NOMO-1 treated with dmso at 0.1 percent for 144 hours (cell line): ENCODE data around the gene CLCNKB.
"Not testable (repeated sequence)": the region's sequence is repeated elsewhere in the genome, so short reads cannot be mapped to it uniquely, and the experiment has no call there.

Source experiments
- DNase-seq: peaks from one replicate; lab custom pipeline; 2025; ENCODE audit not compliant: unreplicated experiment; lab: John Stamatoyannopoulos, UW

The CLCNKB gene

GRCh38 chr1:16055613-16056520, 12.3 kb downstream of the CLCNKB start:
- DNase-seq = peak; percentile 25

- DNase-seq = not testable (repeated sequence)
Measured at GRCh38 chr1:16056521-16056912, 12.9 kb downstream of the CLCNKB start.

- not testable (repeated sequence) for DNase-seq
Measured at GRCh38 chr1:16057314-16057915, 13.8 kb downstream of the CLCNKB start.

GRCh38 chr1:16058394-16059120, 15.0 kb downstream of the CLCNKB start:
- DNase-seq = not testable (repeated sequence)

- DNase-seq = no peak
Measured at GRCh38 chr1:16061266-16061665, 17.7 kb downstream of the CLCNKB start.

- DNase-seq = not testable (repeated sequence)
Measured at GRCh38 chr1:16061989-16062686, 18.6 kb downstream of the CLCNKB start.

GRCh38 chr1:16062687-16063075, 19.1 kb downstream of the CLCNKB start:
- DNase-seq = not testable (repeated sequence)

GRCh38 chr1:16063226-16063829, 19.7 kb downstream of the CLCNKB start:
- DNase-seq = no peak

GRCh38 chr1:16063921-16064320, 20.3 kb downstream of the CLCNKB start:
- no peak for DNase-seq

GRCh38 chr1:16064536-16065268, 21.1 kb downstream of the CLCNKB start:
- no peak for DNase-seq

- DNase-seq = no peak
Measured at GRCh38 chr1:16065269-16065576, 21.6 kb downstream of the CLCNKB start.

GRCh38 chr1:16066245-16066644, 22.7 kb downstream of the CLCNKB start:
- DNase-seq = no peak

- no peak for DNase-seq
Measured at GRCh38 chr1:16067127-16067768, 23.7 kb downstream of the CLCNKB start.

- DNase-seq = no peak
Measured at GRCh38 chr1:16067933-16068332, 24.4 kb downstream of the CLCNKB start.

GRCh38 chr1:16068356-16069270, 25.0 kb downstream of the CLCNKB start:
- no peak for DNase-seq

GRCh38 chr1:16070640-16071355, 27.2 kb downstream of the CLCNKB start:
- no peak for DNase-seq

GRCh38 chr1:16071614-16072013, 28.0 kb downstream of the CLCNKB start:
- DNase-seq = no peak

GRCh38 chr1:16072095-16072494, 28.5 kb downstream of the CLCNKB start:
- DNase-seq = no peak
